Hindlimb muscle (tissue), 1 donor: ENCODE results near the gene PCTP. TPM values are rescaled to one million over a fixed set of nuclear protein-coding genes. Genes with fewer than 3 reads are reported as not detected.

ENCODE experiments used
- DNase-seq: peaks from one replicate; pipeline ENCODE4 v3.0.0-alpha.2; 2013
- polyA plus RNA-seq: library from polyadenylated mRNA; unstranded; fragments of 120-200 nt; gene quantifications from one replicate; pipeline ENCODE4 v1.2.1, GENCODE V29; 2013; ENCODE audit not compliant: insufficient read length

The PCTP gene
- polyA plus RNA-seq, 1 donor = 9.7 TPM

DNA sequence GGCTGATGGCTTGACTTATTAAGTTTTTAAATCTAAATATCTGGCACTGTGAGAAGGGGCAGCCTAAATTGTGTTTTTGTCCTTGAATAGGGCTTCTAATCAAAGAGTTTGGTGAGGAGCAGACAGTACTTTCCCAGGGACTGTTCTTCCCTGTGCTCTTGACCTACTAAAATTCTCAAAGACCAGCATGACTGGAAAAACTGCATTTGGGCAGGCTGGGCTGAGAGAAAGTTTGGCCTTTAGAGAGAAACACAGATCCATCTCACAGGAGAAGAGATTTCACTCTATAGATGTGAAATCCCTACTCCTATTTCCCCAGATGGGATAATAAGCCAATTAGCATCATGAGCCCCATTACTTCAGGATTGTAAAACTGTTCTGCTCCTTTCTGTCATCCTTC lies 7.3 kb downstream of the PCTP start:
- no peak for DNase-seq

DNA sequence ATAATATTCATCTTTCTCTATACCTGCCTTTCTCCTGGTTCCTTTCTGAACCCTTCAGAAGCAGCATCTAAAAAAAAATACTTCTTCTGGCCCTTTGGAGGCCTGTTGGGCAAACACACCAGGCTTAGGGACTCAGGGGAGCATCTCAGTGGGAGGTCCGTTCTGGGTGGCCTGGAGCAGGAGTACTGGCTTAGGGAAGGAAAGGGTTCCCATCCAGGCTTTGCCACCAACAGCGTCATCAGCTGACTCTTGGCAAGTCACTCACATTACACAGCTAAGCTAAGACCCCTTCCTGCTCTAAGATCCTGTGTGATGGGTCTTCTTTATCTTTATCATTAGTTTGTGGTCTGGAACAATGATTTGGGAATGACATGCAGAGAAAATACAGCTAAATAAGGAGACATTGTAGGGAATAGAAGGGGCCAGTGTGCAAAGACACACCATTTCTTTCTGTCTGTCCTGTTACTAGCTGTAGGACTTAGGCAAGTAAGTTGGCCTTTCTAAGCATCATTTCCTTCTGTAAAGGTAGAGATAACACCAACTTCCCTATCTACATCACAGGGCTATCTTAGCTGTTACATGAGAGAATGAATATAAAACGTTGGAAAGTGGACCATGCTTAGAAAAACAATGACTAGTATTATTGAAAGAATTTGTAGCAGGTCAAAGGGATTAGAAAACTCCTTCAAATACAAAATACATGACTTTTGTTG lies 9.9 kb downstream of the PCTP start:
- DNase-seq = no peak

DNA sequence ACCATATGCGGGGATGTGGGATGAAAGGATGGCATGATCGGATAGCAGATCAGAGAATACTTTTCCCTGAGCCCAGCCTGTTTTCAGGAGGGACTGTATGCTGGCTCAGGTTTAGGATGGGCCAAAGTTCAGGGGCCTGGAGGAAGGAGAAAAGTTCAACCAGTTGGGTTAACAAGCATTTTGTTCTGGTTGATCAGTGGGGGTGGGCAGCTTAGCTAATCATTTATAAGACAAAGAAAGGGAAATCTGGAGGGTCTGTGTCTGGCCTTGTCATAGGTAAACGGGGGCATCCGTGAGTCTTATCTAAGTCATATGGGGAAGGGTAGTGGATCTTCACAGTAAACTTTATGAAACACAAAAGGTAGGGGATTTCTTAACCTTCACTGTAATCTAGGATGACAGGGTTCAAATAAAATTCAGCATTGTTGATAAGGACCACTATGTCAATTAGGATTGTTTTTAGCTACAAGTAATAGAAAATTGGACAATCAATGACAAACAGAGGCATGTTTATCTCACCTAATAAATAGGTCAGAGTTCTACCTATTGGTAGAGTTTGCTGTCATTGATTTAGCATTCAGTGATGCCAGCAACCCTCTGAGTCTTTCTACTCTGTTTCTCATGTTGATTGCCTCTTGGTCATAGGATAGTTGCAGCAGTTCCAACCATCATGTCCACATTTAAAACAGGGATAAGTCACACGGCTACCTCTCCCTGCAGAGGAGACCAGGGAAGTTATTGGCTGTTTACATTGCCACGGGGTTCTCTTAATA lies 11.4 kb downstream of the PCTP start:
- no peak for DNase-seq

DNA sequence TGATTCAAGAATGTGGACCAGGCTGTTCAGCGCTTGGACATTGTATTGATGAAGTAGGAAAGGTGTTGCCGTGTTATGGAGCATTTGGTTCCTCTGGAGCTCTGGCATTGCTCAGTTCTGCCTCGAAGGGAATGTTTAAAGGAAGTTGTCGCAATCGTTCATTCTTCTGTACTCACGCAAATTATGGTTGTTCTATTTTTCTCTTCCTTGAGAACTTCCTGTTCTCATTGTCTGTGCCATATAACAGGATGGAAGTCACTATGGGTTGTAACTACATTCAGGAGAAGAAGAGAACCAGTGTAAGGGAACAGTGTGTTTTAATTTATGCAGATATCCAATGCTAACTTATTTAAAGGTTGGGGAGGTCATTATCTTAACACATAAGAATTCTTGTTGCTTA lies 13.0 kb downstream of the PCTP start:
- DNase-seq = no peak

DNA sequence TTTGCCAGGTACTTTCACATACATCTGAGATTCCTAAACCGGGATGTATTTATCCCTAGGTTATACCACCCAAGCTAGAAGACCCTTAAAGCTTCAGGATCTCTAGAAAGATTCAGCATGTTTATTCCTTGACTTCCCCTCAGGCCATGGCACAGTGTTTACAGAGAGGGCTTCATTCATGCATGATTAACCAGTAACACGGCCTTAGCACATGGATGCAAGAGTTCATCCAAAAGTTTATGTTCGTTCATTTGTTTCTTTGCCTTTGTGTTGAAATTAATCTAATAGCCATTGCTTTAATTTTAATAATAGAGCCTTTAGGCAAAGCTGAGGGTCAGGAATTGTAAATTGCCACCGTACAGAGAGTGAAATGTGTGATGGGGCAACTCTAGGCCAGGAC lies 13.8 kb downstream of the PCTP start:
- no peak for DNase-seq

DNA sequence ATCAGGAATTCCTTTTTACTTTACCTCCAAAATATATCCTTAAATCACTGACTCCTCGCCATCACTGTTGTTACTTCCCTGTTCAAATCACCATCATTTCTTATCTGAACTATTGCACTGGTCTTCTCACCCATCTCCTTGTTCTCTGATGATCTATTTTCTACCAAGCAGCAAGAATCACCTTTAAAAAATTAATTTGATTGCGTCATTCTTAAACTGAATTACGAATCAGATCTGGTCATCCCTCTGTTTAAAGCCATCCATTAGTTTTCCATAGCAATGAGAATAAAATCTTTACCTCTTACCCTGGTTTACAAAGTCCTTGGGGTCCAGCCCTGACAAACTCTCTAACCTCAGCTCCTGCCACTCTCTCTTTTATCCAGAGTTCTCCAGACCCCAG lies 14.6 kb downstream of the PCTP start:
- no peak for DNase-seq

DNA sequence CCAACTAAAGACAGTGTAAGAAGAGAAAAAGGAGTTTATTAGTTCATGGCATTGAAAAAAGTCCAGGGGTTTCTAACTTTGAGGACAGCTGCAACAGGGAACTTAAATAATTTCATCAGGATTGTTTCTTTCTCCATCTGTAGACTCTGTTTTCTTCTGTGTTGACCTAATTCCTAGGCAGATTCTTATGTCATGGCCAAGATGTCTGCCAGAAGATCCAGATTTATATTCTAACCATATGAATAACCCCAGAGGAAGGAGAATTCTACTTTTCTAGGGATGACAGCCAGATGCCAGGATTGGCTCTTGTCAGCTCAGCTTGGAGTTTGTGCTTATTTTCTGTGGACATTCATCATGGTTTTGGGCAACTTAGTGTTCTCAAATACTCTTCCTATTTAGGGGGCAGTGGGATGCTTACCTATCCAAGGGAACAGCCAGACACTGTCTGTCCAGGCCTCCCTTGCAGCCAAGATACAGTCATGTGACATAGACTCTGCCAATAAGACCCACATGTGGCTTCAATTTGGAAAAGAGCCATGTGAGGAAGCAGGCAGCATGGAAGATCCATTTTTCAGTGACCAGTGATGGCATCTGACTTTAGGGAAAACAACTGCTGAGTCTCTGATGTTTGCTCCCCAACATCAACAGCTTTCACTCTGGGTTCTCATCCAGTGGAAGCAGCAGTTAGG lies 18.2 kb downstream of the PCTP start:
- DNase-seq = no peak

DNA sequence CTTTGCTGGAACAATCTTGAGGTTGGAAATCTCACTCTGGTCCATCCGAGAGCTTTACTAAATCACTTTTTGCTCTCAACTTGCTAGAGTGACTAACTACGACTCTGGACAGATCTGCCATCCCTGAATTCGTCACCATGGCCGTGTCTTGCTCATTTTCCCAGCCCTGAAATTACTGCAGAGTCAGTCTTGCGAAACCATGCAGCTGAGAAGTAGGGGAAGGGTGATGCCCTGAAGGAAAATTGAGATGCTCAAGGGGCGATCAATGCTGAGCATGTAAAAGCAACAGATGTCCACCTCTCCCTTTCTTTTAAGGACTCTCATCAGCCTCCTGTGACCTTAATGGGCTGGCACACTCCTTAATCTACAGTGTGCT lies 18.8 kb downstream of the PCTP start:
- DNase-seq = no peak

DNA sequence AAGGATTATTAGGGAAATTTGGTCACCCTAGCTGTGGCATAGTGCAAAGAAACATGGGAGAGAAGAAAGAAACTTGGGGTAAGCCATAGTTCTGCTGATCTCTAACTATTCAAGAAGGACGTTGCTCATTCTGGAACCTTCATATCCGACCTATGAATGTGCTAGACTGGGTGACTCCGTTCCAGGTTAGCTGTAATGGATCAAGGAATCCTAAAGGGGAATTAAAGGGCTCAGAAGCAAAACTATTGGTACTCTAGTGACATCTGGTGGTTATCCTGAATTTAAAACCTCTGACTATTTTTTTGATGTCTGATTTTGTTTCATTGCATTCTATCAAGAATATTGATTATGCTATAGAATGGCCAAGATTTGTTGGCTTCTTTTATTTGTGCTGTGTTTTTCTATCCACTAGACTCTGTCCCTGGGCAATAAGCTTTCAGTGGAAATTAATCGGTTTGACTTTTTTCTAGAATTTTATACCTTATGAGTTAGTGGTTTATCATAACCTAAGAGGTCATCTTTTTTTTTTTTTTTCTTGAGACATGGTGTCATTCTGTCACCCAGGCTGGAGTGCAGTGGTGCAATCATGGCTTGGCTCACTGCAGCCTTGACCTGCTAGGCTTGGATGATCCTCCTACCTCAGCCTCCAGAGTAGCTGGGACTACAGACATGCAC lies 19.5 kb downstream of the PCTP start:
- no peak for DNase-seq

DNA sequence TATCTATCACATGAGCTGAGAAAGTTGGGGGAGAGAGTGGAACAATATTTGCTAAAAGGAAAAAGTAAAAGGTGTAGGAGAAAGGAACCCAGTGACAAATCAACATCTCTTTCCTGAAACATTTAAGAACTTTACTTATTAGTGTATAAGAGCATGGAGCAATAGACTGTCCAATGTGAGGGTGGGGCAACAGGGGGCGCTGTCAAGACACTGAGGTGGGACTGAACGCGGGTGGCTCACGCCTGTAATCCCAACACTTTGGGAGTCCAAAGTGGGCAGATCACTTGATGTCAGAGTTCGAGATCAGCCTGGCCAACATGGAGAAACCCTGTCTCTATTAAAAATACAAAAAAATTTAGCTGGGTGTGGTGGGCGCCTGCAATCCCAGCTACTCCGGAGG lies 21.2 kb downstream of the PCTP start:
- DNase-seq = no peak

DNA sequence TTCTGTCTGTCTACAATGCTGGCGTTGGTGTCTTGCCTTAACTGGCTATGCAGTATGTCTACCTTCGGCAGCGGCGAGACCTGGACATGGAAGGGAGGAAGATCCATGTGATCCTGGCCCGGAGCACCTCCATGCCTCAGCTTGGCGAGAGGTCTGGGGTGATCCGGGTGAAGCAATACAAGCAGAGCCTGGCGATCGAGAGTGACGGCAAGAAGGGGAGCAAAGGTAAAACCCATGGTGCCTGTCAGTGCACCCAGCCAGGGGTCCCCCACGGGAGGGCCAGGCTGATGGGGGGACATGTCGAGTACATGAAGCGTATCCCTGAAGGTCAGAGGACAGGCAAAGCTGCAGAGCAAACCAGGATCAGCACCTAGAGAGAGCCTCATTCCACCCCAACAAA lies 22.8 kb downstream of the PCTP start:
- DNase-seq = no peak

DNA sequence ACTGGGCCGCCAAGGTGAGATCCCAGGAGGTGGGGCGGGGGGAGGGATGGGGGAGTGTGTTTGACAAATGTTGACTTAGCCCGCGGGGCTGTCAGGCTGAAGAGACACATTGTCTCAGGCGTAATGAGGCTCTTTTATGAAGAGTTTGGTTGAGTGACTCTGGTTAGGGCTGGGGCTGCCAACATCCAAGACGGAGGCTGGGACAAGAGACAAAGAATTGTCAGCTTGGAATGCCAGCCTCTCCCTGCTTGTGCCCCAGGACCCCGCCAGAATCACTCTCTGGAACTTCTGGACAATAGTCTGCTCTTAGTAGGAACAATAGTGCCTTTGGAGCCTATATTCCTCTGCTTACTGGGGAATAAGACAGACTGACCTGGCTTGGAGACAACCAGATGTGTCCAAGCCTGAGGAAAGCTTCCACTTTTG lies 24.0 kb downstream of the PCTP start:
- DNase-seq = no peak

DNA sequence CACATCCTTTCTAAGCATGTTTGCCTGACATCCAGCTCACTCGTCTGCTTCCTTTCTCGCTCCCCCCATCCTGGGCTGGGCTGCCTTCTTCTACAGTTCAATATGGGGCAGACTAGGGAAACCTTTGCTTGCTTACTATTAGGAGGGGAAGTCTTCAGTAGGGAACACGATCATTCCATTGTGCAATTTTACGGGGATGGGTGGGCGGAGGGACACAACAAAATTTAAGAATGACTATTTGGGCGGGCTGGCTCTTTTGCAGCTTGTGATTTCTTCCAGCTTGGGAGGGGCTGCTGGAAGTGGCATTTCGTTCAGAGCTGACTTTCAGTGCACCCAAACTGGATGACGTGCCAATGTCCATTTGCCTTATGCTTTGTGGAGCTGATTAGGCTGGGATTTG lies 25.4 kb downstream of the PCTP start:
- DNase-seq = no peak

DNA sequence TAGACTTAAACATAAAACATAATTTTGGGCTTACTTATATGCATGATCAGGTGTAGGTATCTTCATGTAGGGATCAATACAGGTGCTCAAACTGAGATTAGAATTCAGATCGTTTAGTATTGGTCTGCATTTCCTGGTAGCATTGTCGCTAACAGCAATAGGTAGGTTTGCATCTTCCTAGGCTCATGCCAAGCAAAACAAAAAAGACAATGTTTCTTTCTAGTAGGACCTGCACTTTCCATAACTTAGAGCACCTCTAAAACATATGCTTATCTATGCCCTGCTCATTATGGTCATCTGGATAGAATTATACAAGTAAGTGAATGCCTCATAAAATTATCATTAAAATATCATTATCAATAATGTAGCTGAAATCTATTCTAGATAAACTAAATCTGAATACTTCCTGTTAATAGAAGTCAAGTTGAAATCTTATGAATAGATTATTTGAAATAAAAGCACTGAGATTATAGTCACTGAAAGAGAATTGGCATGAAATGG lies 26.7 kb downstream of the PCTP start:
- DNase-seq = no peak

DNA sequence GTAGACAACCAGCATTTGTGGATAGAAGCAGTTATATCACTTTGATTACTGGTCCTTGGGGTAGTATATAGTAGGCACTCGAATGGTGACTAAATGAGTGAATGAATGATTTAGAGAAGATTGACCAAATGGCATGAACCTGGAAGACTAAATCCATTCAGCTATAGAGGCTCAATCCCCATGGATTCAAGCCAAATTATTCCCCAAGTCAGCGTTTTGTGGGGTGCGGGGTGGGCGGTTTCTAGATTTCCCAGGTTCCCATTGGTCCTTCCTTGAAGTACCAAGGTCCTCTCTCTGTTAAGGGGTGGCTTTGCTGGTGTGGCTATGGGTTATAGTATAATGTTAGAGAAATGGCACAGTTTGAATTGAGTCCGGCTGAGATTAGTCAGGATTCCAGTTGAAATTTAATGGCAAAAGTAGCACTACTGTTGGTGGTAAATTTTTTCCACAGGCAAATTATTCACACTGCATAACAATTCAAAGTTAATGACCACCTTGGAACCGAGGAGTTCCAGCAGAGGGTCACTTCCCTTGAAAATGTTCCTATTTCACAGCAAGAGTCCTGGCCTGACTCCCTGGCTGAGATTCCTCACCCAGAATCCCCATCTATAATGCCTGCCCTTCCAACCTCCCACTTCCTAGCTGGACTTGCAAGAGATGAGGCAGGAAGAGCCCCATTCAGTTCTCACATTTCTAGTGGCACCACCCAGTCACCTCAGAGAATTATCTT lies 27.7 kb downstream of the PCTP start:
- no peak for DNase-seq

DNA sequence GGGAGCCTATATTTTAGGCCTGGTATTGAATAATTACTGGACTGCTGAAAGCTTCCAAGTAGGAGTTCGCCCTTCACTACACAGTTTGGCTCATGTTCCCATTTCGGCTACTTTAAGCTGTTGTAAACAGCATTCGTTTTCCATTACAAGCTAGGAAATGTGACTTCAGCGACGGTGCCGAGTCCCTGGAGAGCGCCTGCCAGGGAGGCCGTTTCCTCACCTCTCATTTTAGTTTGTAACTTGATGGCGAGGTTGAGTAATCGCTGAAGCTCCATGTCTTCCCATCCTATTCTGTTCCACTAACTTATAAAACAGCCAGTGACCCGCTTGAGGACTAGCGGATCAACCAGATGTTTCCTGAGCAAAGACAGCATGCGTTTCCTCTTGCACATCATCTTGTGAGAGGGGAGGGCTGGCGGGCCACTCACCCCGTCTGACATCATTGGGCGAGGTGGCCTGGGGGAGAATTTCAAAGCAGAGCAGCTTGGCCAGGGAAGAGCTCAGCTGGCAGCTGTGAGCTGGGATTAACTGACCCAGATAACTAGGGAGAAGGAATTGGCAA lies 32.9 kb downstream of the PCTP start:
- peak; percentile 54 for DNase-seq

DNA sequence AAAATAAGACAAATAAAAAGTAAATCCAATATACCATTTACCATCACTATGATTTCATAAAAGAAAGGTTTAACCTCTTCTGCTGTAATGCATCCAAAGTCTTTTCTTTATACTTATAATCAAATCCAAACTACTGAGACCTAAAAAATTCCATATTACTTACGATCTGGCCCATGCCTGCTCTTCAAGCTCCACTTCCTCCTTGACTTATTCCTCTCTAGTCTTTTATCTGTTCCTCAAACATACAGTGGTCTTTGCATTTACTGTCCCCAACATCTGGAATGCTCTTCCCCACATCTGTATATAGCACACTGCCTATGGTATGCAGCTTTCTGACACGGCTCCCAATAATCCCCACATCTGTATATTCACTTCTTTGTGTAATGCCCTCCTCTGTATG lies 33.8 kb downstream of the PCTP start:
- DNase-seq = no peak

DNA sequence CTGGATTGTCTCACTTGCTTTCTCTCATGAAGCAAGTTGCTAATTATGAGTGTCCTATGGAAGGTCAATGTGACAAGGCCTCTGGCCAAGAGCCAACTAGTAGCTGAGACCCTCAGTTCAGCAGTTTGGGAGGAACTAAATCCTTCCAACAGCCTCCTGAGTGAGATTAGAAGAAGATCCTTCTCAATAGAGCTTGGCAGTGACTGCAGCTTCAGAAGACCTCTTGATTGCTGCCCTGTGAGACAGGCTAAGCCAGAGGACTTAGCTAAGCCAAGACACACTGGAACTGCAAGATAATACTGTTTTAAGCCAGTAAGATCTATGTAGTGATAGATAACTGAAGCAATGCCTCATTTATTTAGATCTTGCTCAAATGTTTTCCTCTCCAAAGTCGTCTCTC lies 34.3 kb downstream of the PCTP start:
- DNase-seq = no peak

DNA sequence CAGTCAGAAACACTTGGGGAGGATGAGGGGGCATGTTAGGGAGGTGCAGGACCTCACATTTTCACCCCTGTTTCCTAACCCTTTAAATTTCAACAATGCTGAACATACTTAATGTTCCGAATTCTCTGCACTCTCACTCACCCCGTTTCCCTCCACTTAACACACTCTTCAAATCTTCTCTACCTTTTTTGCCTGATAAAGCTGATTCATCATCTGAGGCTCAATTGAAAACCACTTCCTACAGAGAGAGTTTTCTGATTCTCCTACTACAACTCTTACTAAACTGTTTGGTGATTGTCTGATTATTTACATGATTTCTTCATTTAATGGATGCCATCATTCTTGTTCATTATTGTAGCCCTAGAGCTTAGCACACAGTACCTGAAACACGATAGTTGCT lies 42.4 kb downstream of the PCTP start:
- DNase-seq = no peak

DNA sequence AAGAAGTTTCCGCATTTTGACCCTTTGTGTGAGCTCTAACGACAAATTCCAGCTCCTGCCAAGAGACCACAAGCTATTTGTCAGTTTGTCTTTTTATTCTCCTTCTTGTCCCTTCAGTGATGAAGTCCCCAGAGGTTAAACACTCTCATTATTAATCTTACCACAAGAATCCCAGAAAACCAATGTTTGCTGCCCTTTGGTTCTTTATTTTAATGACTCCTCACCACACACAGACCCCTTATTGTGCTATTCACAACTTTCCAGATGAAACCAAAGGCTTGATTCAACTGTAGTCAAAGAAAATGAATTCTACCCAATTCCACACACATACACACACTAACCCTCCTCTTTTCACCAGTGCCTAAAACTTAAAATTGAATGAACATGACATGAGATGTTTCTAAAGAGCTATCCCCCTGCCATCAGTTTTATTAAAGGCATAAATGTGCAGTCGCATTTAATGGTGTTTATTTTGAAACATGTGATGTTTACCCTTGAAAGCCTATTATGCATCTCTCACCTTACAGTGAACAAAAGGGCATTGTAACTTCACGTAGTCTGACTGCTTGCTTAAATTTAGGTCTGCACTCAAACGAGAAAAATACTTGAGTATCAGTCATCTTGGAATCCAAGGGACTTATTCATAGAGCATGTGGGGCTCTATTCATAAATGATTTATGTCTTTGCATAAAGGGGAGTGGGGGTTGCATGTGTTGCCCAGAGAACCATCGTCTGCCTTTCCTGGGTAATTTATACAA lies 44.1 kb downstream of the PCTP start:
- no peak for DNase-seq
